Neural progenitor cell (in vitro differentiated cells): ENCODE measurements around the gene PCSK6.

ENCODE experiments used
- CTCF ChIP-seq: fragments of 200-600 bp; sonication (generic); IDR thresholded peaks from 2 replicates; pipeline ENCODE4 v1.5.1; 2017; ENCODE audit warnings: antibody characterized with exemption, mild to moderate bottlenecking
- EZH2 ChIP-seq: fragments of 200-600 bp; sonication (generic); IDR thresholded peaks from 2 replicates; pipeline ENCODE4 v1.6.1; 2017; ENCODE audit warnings: antibody characterized with exemption, mild to moderate bottlenecking, moderate library complexity

GRCh38 chr15:101457696-101458095 lies 31.8 kb downstream of the PCSK6 start:
- TF ChIP-seq CTCF: no peak
- no peak for TF ChIP-seq EZH2
